HG02642 (cell line): Measurements from ENCODE around the gene ADAMTSL5.
"Not testable (repeated sequence)": the region's sequence is repeated elsewhere in the genome, so short reads cannot be mapped to it uniquely, and the experiment has no call there.

ENCODE experiments used
- ATAC-seq: cut with Tn5 transposase; IDR thresholded peaks from one replicate; pipeline ENCODE4 v1.9.1; 2021; ENCODE audit warnings: mild to moderate bottlenecking; ENCODE audit not compliant: unreplicated experiment, poor library complexity

ADAMTSL5 gene

DNA sequence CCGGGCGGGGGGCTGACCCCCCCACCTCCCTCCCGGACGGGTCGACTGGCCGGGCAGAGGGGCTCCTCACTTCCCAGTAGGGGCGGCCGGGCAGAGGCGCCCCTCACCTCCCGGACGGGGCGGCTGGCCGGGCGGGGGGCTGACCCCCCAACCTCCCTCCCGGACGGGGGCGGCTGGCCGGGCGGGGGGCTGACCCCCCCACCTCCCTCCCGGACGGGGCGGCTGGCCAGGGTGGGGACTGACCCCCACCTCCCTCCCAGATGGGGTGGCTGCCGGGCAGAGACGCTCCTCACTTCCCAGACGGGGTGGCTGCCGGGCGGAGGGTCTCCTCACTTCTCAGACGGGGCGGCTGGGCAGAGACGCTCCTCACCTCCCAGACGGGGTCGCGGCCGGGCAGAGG lies 13.6 kb downstream of the ADAMTSL5 start:
- ATAC-seq, result not testable (repeated sequence)

DNA sequence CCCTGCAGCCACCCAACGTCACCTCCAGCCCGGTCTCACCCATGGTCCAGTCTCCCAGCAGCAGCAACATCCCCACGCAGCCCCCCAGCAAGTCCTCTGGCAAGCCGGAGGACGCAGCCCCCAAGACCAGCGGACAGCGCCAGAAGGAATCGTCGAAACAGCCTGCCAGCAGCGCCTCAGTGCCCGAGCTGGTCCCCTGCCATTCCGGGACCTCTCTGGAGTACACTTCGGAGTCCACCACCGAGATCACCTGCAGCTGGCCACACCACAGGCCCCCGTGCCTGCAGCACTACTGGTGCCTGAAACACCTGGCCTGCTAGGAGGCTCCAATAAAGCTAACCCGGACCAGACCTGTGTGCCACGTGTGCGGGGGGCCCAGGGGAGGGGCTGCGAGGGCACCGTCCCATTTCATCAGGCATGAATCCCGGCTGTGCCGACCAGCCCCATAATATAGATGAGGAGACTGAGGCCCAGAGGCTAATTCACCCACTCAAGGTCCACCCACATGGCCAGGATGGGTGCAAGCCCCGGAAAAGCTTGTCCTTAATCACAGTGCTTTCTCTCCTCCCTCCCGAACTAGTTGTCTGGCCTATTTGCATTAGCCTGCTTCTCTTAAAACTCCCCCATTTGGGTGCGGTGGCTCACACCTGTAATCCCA lies 15.1 kb downstream of the ADAMTSL5 start:
- no peak for ATAC-seq

DNA sequence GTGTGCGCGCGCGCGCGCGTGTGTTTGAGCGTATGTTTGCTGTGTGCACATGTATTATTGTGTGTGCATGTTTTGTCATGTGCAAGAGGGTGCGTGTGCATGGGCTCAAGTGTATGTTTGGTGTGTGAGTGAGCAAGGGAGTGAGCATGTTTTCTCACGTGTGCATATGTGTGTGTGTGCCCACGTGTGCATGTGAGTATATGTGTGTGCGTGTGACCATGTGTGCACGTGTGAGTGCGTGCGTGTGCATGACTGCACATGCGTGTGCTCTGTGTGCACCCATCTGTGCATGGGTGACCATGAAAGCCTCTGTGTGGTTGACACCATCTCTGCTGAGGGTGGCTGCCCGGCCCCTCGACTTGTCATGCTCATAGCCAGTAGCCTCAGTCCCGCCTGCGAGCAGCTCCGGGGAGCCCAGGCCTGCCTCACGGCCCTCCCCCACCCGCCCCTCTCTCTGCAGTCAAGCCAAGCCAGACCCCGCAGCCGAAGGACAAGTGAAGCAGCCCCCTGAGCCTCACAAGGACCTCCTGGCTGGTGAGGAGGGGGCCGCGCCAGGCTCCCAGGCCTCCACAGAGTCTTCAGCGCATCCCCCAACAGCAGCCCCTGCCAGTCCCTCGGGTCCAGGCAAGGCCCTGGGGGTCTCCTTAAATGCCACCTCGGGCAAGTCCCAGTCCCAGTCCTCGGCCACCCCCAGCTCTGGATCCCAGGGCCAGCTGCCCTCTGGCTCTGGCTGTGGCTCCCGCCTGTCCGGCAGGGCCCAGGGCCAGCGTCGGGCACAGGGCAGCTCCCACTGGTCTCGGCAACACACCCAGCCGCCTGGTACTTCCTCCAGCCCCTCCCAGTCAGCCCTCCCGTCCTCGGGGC lies 15.9 kb downstream of the ADAMTSL5 start:
- no peak for ATAC-seq

DNA sequence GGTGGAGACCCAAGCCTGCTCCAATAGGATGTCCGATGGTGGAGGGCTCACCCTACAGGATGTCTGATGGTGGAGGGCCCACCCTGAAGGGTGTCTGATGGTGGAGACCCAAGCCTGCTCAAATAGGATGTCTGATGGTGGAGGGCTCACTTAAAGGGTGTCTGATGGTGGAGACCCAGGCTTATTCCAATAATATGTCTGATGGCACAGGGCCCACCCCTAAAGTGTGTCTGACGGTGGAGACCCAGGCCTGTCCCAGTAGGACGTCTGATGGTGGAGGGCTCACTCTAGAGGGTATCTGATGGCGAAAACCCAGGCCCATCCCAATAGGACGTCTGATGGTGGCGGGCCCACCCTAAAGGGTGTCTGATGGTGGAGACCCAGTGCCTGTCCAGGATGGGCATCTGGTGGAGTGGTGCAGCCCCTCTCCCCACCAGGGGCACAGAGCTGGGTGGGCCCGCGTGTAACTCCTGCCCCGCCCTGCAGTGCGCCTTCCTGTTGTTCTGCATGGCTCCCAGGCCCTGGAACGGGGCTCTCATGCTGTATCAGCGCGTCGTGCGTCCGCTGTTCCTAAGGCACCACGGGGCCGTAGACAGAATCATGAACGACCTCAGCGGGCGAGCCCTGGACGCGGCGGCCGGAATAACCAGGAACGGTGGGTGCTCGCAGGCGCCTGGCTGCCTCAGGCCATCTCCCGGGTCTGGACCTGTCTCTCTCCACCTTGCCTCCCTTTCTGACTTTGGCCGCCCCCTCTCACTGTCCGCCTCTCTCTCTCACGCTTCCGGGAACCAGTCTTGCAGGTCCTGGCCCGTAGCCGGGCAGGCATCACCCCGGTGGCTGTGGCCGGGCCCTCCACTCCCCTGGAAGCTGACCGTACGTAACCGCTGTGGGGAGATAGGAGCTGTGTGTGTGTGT lies 16.8 kb downstream of the ADAMTSL5 start:
- ATAC-seq, result no peak

DNA sequence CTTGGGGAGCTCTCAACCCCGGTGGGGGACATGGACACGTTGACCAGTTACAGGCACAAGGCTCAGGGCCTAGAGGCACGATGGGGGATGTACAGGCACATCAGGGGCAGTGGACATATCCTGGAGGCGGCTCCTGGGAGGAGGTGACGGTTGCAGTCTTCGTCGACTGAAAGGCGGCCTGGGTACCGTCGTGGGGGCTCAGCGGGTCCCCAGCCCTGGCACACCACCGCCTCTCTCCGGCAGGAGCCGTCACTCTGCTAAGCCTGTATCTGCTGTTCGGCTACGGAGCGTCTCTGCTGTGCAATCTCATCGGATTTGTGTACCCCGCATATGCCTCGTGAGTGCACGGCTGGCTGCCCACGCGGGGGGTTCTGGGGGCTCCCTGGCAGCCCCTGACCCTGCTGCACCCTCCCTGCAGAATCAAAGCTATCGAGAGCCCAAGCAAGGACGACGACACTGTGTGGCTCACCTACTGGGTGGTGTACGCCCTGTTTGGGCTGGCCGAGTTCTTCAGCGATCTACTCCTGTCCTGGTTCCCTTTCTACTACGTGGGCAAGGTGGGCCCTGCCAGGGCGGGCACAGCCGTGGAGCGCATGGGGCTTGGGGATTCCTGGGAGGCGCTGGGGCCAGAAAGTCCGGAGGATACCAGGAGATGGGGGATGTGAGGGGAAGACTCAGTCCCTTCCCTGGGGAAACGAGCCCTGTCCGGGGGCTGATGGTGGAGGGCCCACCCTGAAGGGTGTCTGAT lies 17.6 kb downstream of the ADAMTSL5 start:
- ATAC-seq, result no peak

DNA sequence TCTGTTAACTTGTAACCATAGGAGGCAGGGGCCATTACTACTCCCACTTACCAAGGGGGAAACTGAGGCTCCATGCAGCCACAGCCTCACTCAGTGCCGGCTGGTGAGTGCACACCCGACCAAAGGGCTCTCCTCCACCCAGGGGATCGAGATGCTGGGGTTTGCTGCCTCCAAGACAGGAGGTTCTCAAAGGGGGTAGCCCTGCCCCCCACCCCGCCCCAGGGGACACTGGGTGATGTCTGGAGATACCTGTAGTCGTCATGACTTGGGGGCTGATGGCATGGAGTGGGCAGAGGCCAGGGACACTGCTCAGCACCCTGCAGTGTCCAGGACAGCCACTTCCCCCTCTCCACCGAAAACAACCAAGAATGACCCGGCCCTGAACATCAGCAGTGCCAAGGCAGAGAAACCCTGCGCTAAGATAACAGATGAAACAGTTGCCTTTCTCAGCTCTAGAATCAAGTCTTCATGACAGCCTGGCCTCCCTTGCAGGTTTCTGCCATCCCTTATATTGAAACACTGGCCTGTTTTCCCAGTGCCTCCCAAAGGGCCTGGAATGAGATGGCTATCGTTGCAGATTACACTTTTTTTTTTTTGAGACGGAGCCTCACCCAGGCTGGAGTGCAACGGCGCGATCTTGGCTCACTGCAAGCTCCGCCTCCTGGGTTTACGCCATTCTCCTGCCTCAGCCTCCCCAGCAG lies 18.6 kb downstream of the ADAMTSL5 start:
- no peak for ATAC-seq

DNA sequence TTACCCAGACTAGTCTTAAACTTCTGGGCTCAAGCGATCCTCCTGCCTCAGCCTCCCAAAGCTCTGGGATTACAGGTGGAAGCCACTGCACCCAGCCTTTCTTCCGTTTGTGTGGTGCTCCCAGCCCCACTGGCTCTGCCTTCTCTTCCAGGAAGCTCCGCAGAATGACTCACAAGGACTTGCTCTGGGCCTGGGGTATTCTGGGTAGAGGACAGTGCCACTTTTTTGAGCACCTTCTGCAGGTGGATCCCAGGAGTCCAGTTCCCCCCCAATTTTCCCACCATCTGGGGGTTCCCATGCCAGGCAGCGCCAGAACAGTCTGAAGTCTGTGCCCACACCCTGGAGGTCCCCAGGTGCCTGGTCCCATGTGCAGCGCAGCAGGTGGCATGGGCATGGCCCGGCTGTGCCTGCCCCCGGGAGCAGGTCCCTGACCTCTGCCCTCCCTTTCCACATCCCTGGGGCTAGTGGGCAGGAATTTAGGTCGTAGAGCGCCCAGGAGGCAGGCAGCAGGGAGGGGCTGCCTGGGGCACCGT lies 20.3 kb downstream of the ADAMTSL5 start:
- no peak for ATAC-seq

DNA sequence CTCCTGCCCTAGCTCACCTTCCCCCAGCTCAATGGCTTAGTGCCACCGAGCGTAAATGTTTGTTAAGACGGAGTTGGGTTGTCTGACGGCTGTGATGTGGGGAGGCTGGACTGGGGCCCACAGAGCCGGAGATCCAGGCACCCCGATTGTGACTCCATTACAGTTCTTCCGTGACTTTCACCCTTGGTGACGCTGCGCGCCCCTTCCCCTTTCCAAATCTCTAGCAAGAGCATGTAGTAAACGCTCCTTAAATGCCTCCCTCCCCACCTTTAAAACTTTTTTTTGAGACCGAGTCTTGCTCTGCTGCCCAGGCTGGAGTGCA lies 21.0 kb downstream of the ADAMTSL5 start:
- no peak for ATAC-seq

DNA sequence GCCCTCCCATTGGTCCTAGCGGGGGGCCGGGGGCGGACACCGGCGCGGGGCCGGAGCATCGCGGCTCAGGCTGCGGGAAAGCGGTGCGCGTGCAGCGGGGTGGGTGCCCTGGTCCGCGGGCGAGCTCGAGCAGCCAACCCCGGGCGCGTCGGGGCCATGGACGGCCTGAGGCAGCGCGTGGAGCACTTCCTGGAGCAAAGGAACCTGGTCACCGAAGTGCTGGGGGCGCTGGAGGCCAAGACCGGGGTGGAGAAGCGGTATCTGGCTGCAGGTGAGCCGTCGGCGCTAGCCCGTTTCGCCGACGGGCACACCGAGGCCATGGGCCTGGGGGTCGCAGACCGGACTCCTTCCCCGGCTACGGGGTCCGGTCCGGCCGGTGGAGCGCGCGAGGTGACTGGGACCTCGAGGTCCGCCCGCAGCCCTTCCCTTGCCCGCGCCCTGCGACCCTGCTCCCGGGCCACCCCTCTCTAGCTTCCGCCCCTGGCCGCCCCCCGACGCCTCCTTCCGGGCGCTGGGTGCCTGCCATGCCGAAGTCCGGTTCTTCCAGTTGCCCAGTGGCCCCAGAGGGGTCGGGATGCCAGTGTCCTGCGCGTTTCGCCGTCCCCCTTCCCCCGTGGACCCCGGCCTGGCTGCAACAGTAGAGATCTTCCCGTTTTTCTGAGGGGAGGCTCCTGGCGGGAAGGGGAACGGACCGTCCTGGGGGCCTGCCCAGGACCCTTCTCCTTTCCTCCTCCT lies 21.5 kb downstream of the ADAMTSL5 start, which contains the start of gene REEP6:
Gene REEP6, plus strand, starts transcription at position 68 of the 735 bp plus-strand sequence. Its CDS starts 89 bp downstream, at position 157.
- ATAC-seq, result no peak

DNA sequence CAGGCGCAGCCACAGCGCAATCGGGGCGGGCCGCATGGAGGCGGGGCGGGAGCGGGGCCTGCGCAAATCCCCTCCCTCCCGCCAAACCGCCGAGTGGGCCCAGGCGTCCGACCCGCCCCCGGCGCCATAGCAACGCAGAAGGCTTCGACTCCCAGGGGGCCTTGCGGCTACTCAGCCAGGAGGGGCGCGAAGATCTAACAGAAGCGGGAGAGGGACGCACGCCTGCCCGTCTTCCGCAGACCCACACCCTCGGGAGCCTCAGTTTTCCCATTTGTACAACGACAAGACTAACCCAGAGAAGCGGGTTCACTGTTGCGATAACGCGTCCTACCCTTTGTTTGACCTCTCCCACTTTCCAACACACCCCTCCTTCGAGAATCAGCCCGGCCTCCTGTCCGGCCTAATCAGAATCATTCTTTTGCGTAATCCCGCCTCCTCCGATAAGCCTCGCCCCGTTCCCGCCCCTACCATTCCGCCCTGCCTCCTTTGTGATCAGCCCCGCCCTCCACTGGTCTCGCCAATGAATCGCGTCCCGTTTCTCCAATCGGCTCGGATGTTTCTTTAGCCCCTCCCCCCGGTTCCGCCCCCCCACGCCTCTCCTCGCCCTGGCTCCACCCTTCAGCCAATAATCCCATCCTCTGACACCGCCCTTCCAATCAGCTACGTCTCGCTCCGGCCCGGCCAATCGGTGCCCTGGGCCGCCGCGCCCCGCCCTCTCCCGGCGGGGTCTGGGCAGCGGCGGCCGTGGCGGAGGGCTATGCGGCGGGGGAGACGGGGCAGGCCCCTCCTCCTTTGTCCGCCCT lies 22.3 kb downstream of the ADAMTSL5 start, which contains the start of gene PCSK4:
Gene PCSK4, minus strand, starts transcription at position 40 of the 803 bp plus-strand sequence. Its CDS starts 4 bp downstream, at position 36.
- peak; percentile 81 for ATAC-seq

DNA sequence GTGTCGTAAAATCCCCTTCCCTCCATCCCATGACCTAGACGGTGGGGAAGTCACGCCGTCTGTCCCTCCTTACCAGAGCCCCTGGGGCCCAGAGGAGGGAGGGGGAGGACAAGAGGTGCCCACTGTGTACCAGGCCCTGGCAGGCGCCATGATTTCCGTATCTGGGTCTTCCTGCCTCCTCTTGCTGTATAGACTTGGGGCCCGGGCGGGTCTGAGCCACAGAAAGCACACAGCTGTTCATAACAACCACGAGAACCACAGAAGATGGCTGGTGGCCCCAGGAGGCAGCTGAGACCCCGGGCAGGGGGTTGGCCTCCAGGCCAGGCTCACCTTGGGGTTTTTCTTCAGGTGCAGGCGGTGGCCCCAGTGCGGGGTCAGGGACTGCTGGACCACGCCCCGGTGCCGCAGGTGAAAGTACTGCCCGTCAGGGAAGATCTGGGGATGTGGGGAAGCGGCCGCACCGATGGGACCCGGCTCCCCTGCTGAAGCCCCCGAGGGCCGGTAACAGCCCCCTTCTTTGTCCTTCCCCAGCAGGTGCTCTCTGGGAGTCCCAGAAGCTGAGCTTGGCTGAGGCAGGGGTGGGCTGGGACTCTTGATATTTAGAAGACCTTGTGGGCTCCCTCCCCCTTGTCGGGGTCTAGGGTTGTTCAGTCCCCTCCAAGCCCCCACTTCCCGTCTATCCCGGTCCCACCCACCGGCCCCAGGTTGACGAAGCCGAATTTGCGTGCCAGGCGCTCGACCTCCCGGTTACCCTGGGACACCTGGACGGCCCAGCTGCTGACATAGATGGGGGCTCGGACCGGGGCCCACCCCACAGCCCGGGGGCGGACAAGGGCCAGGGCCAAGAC lies 23.1 kb downstream of the ADAMTSL5 start:
- ATAC-seq, result no peak

DNA sequence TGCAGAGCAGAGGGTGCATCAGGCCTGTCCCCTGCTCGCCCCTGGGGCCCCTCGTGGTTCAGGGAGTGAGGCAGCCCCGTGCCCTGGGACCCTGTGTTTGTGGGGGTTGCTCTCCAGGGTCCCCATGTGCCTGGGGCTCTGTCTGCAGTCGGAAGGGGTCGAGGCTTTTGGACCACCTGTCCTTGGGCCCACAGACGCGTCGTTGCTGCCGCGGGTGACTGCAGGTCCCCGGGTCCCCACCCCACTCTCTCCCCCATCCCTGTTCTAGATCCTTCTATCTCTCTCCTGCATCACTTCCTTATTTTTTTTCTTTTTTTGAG lies 24.6 kb downstream of the ADAMTSL5 start:
- ATAC-seq, result no peak

DNA sequence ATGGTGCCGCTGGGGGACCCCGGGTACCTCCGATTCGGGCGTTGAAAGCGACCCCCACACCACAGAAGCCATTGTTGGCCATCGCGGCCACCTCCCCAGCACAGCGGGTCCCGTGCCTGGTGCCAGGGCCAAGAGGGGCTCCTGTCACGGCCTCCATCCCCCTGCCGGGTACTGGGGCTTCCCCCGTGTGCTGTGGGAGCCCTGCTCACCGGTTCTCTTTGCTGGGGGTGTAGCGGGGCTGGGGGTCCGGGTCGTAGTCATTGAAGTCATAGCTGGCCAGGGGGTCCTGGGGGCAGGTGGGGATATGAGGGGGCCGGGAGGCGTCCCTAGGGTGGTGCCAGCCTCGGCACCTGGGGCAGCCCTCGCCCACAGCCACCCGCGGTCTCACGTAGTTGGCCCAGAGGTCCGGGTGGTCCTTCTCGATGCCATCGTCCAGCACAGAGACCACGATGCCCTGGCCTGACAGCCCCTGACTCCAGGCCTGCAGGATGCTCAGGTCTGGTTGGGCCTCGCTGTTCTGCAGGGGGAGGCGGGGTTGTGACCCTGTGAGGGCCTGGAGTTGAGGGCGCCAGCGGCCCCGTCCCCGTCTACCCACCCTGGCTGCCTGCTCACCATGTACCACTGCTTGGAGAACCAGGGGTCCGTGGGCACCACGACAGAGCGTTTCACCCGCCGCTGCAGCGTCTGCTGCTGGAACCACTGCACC lies 25.1 kb downstream of the ADAMTSL5 start:
- ATAC-seq, result no peak

DNA sequence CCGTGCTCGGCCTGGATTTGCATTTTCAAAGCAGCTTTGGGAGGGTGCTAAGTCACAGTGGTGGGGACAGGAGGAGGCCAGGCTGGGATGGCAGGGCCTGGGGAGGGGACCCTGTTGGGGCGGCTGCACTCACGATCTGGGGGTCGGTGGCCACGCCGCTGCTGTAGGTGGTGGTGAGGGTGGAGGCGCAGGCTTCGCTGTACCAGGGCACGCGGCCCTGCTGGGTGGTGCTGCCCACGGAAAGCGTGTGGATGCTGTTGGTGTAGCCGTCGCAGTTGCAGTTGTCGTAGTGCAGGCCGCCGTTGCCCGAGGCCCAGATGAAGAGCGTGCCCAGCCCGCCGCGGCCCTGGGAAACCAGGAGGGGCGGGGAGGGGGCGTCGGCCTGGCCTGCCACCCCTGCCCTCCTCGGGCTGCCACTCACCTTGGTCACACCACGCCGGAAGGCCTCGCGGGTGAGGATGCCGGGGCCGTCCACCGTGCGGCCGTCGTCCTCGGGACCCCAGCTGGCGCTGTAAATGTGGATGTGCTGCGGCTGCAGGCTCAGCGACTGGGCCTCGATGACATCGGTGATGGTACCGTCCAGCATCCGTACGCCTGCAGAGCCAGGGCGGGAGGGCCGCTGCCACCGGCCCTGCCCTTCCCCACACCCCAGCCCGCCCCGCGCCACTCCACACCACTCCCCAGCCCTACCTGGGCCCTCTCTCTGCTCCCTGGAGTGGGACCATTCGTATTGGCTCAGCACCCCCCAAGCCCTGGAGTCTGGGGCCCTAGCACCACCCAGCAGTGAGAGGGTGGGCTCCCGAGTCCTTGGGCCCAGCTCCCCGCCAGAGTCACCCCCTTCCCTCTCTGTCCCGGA lies 25.9 kb downstream of the ADAMTSL5 start:
- ATAC-seq, result no peak

DNA sequence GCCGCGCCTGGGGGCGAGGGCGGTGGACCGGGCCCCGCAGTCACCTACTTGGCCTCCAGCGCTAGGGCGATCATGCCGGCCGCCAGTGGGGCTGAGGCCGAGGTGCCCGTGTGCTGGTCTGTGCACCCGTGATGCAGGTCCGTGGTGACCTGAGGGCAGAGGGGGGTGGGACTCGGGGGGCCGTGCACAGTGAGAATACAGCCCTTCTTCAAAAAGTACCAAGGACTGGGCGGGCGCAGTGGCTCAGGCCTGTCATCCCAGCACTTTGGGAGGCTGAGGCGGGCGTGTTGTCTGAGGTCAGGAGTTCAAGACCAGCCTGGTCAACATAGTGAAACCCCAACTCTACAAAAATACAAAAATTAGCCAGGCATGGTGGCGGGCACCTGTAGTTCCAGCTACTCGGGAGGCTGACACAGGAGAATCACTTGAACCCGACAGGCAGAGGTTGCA lies 28.8 kb downstream of the ADAMTSL5 start:
- no peak for ATAC-seq
